ENCODE results near the gene SENP6.
"Not testable (repeated sequence)": the region's sequence is repeated elsewhere in the genome, so short reads cannot be mapped to it uniquely, and the experiment has no call there.

Gene SENP6, protein sequence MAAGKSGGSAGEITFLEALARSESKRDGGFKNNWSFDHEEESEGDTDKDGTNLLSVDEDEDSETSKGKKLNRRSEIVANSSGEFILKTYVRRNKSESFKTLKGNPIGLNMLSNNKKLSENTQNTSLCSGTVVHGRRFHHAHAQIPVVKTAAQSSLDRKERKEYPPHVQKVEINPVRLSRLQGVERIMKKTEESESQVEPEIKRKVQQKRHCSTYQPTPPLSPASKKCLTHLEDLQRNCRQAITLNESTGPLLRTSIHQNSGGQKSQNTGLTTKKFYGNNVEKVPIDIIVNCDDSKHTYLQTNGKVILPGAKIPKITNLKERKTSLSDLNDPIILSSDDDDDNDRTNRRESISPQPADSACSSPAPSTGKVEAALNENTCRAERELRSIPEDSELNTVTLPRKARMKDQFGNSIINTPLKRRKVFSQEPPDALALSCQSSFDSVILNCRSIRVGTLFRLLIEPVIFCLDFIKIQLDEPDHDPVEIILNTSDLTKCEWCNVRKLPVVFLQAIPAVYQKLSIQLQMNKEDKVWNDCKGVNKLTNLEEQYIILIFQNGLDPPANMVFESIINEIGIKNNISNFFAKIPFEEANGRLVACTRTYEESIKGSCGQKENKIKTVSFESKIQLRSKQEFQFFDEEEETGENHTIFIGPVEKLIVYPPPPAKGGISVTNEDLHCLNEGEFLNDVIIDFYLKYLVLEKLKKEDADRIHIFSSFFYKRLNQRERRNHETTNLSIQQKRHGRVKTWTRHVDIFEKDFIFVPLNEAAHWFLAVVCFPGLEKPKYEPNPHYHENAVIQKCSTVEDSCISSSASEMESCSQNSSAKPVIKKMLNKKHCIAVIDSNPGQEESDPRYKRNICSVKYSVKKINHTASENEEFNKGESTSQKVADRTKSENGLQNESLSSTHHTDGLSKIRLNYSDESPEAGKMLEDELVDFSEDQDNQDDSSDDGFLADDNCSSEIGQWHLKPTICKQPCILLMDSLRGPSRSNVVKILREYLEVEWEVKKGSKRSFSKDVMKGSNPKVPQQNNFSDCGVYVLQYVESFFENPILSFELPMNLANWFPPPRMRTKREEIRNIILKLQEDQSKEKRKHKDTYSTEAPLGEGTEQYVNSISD

DNA sequence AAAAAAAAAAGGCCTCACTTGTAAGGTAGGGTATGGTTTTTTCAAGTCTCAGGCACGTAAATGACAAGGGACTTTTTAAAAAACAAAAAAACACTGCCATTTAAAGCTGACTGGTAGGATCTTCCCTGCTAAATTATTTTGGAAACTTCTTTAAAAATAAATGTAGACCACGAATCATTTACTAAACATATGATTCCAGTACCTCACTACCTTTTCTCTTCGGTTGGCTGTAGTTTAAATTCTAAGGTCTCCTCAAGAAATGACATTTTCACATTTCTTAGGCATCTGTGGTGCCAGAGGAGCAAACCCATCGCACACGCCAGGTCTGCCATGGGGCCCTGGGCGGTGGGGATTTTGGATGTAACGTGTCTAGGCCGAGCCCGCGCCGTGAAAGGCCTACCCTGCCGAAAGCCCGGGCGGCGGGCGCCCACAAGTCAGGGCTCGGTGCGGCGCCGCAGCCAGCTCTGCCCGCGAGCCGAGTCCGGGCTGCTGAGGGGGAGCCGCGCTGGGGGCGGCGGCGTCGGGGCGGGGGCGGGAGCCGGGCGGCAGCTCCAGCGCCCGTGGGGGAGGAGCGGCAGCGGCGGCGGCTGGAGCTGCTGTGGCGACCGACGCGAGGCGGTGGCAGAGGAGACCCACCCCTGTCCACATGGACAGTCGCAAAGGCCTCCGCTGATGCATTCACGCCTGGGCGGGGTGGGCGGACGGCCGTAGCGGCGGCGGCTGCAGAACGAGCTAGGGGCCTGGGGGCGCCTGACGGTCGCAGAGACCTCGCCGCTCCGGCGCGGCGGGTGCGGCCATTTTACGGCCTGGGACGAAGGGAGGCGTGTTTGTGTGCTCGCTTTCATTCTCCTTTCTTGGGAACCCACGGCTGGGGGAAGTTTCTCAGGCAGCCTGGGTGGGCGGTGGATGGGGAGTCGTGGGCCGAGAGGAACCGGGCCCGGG lies at the start of gene SENP6:
SENP6 (plus strand) TSS at position 577 of the 942 bp plus-strand sequence. CDS start 645 bp downstream, outside the sequence.
- no peak for DNase-seq (ENCODE audit: low read depth)

DNA sequence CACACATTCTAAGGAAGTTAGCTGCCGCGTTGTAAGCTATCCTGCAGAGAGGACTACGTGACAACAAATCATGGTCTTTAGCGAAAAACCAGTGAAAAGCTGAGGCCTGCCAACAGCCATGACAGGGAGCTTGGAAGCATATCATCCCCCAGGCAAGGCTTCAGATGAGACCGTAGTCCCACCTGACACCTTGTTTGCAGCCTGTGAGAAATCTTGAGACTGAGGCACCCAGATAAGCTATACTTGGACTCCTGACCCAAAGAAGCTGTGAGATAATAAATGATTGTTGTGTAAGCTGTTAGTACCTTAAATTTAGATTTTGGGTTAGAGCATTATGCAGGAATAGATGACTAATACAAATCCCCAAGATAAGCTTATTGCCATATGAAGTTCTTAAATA lies 45.4 kb upstream of the SENP6 start:
- DNase-seq (ENCODE audit: low read depth): no peak

DNA sequence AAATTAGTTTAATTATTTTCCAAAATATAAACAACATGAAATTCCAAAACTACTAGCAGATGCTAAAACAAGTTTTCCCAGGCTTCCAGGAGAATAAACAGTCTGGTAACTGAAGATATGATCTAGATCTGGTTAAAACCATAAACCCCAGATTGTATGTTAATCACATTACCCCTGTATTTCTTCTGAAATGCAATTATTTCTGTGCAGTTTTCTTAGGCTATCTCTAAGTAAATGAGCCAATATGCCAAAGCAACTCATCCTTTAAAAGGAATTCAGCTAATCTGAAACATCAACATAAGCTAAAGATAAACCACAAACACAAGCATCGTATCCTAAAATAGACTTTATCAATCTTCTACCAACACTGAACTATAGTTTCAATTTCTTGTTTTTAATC lies 44.6 kb upstream of the SENP6 start:
- no peak for DNase-seq (ENCODE audit: low read depth)

DNA sequence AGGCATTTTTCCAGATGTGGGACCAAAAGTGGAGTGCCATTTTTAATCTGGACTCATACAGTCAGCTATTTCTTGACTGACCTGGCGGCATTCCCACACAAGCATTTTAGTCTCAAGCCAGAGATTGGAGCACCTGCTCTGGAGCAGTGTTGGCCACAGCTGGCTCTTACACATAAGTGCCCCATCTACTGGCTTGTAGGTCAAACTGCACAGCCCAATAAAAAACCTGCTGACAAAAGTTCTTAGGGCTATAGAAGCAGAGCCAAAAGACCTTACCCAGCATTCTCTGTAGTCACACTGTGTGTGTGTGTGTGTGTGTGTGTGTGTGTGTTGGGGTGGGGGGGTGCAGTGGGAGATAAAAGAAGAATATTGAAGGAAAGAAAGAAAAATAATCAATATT lies 38.6 kb upstream of the SENP6 start:
- DNase-seq (ENCODE audit: low read depth): no peak

DNA sequence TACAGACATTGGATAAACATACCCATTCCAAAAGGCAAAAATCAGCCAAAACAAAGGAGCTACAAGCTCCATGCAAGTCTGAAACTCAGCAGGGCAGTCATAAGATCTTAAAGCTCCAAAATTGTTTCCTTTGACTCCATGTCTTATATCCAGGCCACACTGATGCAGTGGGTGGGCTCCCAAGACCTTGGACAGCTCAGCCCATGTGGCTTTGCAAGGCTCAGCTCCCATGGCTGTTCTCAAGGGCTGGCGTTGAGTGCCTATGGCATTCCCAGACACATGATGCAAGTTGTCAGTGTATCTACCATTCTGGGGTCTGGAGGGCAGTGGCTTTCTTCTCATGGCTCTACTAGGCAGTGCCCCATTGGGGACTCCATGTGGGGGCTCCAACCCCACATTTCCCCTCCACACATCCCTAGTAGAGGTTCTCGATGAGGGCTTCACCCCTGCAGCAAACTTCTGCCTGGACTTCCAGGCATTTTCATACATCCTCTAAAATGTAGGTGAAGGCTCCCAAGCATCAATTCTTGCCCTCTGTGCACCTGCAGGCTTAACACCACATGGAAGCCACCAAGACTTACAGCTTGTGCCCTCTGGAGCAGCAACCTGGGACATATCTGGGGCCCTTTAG lies 35.4 kb upstream of the SENP6 start:
- DNase-seq (ENCODE audit: low read depth): no peak

DNA sequence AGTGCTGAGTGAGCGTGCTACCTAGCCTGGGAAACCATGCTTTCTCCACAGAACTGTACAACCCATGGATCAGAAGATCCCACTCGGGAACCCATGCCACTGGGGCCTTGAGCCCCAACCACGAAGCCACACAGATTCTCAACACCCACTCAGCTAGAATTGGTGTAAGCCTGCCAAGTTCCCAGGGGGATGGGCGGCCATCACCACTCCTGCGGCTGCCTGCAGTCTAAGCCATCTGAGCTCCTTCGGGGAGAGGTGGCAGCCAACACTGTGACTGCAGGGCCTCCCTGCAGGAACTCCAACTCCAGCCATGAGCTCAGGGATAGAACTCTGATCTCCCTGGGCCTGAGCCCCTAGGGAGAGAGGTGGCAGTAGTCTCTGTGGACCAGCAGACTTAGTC lies 33.6 kb upstream of the SENP6 start:
- DNase-seq (ENCODE audit: low read depth): no peak

DNA sequence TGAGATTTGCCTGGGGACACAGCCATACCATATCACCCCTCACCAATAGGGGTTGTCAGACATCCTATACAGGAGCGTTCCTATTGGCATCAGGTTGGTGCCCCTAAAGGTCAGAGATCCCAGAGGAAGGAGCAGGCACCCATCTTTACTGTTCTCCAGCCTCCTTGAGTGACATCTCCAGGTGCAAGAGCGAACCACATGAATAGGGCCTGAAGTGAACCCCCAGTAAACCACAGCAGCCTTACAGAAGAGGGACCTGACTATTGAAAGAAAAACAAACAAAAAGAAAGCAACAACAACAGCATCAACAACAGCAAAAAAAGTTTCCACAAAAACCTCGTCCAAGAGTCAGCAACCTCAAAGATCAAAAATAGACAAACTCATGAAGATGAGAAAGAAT lies 32.7 kb upstream of the SENP6 start:
- no peak for DNase-seq (ENCODE audit: low read depth)

DNA sequence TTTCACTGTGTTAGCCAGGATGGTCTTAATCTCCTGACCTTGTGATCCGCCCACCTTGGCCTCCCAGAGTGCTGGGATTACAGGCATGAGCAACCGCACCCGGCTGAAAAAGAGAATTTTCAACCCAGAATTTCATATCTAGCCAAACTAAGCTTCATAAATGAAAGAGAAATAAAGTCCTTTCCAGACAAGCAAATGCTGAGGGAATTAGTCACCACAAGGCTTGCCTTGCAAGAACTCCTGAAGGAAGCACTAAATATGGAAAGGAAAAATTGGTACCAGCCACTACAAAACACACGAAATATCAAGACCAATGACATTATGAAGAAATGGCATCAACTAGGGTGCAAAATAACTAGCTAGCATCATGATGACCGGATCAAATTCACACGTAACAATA lies 31.0 kb upstream of the SENP6 start:
- DNase-seq (ENCODE audit: low read depth): not testable (repeated sequence)

DNA sequence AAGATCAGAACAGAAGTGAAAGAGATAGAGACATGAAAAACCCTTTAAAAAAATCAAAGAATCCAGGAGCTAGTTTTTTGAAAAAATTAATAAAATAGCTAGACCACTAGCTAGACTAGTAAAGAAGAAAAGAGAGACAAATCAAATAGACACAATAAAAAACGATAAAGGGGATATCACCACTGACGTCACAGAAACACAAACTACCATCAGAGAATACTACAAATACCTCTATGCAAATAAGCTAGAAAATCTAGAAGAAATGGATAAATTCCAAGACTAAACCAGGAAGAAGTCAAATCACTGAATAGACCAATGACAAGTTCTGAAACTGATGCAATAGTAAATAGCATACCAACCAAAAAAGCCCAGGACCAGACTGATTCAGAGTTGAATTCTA lies 29.6 kb upstream of the SENP6 start:
- DNase-seq (ENCODE audit: low read depth): no peak

DNA sequence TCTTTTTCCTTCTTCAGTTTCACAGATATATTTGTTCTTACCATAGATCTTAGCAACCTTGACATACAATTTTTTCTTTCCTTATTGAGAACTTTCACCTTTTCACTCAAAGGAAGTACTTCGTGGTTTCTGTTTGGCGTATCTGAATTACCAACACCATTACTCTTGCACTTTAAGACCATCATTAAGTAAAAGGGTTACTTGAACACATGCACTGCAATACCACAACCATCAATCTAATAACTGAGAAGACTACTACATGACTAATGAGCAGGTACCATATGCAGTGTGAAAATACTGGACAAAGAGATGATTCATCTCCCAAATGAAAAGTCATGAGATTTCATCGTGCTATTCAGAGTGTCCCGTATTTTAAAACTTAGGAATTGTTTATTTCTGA lies 21.7 kb upstream of the SENP6 start:
- no peak for DNase-seq (ENCODE audit: low read depth)

DNA sequence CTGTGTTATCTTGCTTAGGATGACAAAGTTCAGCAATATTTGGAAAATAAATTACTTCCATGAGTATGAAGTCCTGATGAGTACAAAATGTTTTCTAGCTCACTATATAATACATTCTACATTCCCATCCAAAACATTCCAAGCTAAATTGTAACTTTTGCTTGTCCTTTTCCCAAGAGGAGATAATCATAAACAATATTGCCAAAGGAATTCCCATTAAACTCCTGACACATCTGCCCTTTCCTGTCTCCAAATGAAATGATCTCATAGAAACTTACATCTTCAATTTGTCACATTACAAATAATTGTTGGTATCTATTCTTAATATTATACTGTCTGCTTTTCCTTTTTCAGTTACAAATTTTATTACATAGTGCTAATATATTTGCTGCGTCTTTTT lies 20.4 kb upstream of the SENP6 start:
- DNase-seq (ENCODE audit: low read depth): no peak

DNA sequence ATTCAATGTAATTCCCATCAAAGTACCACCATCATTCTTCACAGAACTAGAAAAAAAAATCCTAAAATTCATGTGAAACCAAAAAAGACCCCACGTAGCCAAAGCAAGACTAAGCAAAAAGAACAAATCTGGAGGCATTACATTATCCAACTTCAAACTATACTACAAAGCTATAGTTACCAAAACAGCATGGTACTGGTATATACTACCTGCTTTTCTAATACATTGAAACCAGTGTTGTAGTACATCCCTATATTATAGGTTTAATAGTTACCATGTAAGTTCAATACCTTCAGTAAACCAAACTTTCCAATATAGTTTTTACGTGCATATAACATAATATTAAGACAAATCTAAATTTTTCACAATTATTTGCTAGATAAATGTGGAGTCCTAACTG lies 17.1 kb upstream of the SENP6 start:
- not testable (repeated sequence) for DNase-seq (ENCODE audit: low read depth)

DNA sequence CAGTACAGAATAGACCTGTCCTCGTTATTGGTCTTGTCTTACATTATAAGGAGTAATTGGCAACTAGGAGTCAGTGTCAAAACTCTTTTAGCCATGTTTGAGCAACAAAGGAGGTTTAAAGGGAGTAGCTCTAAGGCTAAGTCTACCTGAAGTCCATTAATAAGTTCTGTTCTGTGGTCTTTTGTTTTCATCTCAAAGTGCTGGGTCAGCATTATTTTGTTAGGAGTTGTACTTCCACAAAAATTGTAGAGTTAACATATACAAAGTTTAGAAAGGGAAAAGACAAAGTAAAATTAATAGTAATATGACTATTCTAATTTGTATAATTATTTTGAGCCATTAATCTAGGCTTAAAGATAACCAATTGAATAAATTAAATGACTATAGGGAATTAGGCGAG lies 12.7 kb upstream of the SENP6 start:
- no peak for DNase-seq (ENCODE audit: low read depth)

DNA sequence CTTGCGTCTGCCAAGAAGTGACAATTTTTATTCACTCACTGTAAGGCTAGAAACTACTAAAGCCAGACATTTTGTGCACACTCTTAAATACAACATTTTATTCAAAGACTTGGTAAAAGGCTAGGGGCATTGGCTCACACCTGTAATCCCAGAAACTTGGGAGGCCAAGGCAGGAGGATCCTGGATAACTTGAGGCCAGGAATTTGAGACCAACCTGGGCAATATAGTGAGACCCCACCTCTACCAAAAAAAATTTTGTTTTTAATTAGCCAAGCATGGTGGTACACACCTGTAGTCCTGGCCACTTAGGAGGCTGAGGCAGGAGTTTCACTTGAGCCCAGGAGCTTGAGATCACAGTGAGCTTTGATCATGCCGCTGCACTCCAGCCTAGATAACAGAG lies 11.3 kb upstream of the SENP6 start:
- DNase-seq (ENCODE audit: low read depth): no peak

DNA sequence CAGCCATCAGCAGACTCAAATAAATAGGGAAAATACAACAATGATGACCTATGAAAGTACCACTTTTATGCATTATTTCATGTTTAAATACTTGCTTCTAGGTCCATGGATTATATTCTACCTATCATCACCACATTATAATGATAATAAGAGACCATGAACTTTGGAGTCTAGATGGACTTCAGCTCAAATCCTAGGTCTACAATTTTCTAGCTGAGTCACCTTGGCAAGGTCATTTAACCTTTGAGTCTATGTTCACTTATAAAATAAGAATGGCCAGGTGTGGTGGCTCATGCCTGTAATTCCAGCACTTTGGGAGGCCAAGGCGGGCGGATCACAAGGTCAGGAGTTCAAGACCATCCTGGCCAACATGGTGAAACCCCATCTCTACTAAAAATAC lies 5.3 kb upstream of the SENP6 start:
- DNase-seq (ENCODE audit: low read depth): not testable (repeated sequence)

DNA sequence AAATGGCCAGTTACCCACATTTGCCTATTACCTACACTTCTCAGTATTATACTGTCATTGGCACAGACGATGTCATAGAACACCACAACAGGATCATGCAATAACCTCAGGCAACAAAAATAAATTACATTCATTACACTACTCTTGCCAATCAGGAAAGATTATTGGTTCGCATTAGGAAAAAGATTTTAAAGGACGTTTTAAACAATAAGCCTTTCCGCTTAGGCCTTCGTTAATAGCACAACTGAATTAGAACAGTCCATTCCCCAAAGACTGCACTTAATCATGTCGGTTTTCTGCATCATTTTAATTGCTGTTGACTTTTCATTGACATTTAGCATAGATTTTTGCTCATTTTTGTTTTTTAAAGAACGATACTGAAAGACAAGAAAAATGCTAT lies 912 bp upstream of the SENP6 start:
- DNase-seq (ENCODE audit: low read depth): no peak

DNA sequence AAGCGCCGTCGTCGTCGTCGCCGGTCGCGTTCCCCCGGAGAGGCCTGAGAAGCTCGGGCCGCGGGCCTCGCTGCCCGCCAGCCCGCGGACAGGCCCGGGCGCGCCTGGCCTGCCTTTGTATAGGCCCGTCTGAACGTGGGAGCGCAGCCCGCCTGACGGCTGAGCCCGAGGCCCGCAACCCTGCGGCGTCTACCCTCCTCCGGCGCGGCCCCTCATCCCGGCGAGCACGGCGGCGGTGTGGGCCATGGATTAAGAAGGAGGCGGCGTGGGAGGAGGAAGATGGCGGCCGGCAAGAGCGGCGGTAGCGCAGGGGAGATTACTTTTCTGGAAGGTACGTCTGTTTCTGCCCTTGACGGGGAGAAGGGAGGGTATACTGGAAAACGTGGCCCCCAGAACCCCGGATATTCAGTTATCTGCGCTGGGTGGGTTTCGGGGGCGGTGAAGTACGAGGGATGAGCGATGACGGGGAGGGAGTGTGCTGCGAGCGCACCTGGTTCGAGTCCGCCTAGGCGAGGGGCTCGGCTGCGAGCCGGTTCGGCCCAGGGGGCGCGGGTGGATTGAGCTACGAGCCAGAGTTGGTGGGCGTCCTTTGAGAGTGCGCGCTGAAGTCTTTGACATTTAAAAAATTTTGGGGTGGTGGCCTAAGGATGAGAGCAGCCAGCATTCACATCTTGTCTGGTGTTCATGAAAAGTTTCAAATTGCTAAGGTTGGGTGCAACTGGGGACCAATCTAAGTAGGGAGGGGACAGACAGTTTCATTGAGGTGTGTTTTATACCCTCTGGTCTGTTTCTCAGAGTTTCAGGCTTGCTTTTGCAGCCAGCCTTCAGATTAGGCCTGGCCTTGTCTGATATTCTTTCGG lies 796 bp downstream of the SENP6 start:
- DNase-seq (ENCODE audit: low read depth): no peak

DNA sequence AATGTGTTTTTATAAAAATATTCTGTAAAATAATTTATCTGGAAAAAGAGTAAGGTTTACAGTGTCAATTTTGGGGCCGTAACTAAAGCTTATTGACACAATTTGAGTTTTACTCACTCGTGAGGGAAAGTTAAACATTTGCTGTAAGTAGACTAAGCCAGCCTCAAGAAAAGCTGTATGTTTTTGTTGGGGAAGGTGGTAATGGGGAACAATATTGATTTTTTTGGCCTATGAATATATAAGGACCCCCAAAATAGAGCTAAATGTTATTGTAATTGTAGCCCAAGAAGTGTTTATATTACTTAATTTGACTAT lies 1.4 kb downstream of the SENP6 start:
- DNase-seq (ENCODE audit: low read depth): no peak

DNA sequence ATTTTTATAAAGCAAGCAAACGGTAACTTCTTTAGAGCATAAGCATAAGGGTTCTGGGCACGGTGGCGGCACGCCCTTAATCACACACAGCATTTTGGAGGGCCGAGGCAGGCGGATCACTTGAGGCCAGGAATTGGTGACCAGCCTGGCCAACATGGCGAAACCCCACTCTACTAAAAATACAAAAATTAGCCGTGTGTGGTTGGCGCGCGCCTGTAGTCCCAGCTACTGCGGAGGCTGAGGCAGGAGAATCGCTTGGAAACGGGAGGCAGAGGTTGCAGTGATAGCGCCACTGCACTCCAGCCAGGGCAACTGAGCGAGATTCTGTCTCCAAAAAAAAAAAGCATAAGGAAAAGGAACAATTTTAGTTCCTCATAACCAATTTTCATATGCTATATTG lies 2.6 kb downstream of the SENP6 start:
- no peak for DNase-seq (ENCODE audit: low read depth)

DNA sequence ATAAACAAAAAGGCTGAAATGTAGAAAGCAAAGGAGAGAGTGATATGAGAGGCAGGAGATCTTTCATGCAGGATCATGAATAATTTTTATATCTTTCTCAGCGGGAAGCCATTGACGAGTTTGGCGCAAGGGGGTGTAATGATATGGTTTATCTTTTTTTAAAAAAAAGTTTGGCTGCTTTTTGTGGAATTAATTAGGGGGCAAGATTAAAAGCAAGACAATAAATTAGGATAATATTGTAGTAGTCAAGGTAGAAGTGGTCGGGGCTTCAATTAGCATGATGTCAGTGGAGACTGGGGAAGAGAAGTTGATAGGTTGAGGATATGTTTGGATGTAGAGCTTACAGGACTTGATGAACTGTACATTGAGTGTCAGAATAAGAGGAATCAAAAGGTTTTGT lies 4.0 kb downstream of the SENP6 start:
- DNase-seq (ENCODE audit: low read depth): no peak

Measured in HS-5 (cell line).